HL-60 (cell line): ENCODE data around the gene DNAJB5.

Source experiments
- POLR2AphosphoS5 ChIP-seq: IDR thresholded peaks from 2 replicates; pipeline ENCODE4 v1.6.1; 2012; ENCODE audit warnings: low read depth
- TF ChIP-seq, protein P1 (sequence below): IDR thresholded peaks from one replicate; pipeline ENCODE4 v1.5.1; 2011; ENCODE audit warnings: low read length, control low read depth, inconsistent platforms; ENCODE audit not compliant: insufficient read depth
- TF ChIP-seq, protein P2 (sequence below): IDR thresholded peaks from 2 replicates; pipeline ENCODE4 v1.6.1; 2012; ENCODE audit warnings: low read depth; ENCODE audit not compliant: insufficient replicate concordance

DNA sequence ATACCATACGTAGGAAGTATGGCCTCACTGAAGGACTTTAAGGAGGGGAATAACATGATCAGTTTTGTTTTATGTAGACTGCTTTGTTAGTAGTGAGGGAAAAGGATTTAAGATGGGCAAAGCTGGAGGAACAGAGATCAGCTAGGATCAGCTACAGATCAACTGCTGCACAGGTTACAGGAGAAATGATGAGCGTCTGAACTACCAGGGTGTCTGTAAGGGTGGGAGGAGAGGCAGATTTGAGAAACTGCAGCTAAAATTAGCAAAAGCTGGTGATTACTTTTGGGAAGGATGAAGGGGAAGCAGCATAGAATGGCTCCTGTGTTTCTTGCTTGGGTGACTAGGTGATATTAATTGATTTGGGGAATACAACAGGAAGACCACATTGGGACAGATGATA lies 43.6 kb downstream of the DNAJB5 start:
- TF ChIP-seq, protein P1, sequence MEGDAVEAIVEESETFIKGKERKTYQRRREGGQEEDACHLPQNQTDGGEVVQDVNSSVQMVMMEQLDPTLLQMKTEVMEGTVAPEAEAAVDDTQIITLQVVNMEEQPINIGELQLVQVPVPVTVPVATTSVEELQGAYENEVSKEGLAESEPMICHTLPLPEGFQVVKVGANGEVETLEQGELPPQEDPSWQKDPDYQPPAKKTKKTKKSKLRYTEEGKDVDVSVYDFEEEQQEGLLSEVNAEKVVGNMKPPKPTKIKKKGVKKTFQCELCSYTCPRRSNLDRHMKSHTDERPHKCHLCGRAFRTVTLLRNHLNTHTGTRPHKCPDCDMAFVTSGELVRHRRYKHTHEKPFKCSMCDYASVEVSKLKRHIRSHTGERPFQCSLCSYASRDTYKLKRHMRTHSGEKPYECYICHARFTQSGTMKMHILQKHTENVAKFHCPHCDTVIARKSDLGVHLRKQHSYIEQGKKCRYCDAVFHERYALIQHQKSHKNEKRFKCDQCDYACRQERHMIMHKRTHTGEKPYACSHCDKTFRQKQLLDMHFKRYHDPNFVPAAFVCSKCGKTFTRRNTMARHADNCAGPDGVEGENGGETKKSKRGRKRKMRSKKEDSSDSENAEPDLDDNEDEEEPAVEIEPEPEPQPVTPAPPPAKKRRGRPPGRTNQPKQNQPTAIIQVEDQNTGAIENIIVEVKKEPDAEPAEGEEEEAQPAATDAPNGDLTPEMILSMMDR = no peak
- no peak for TF ChIP-seq POLR2AphosphoS5
- TF ChIP-seq, protein P2, sequence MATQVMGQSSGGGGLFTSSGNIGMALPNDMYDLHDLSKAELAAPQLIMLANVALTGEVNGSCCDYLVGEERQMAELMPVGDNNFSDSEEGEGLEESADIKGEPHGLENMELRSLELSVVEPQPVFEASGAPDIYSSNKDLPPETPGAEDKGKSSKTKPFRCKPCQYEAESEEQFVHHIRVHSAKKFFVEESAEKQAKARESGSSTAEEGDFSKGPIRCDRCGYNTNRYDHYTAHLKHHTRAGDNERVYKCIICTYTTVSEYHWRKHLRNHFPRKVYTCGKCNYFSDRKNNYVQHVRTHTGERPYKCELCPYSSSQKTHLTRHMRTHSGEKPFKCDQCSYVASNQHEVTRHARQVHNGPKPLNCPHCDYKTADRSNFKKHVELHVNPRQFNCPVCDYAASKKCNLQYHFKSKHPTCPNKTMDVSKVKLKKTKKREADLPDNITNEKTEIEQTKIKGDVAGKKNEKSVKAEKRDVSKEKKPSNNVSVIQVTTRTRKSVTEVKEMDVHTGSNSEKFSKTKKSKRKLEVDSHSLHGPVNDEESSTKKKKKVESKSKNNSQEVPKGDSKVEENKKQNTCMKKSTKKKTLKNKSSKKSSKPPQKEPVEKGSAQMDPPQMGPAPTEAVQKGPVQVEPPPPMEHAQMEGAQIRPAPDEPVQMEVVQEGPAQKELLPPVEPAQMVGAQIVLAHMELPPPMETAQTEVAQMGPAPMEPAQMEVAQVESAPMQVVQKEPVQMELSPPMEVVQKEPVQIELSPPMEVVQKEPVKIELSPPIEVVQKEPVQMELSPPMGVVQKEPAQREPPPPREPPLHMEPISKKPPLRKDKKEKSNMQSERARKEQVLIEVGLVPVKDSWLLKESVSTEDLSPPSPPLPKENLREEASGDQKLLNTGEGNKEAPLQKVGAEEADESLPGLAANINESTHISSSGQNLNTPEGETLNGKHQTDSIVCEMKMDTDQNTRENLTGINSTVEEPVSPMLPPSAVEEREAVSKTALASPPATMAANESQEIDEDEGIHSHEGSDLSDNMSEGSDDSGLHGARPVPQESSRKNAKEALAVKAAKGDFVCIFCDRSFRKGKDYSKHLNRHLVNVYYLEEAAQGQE = no peak
